Activated CD4-positive, alpha-beta memory T cell treated with anti-CD3 and anti-CD28 coated beads, Interleukin-2, amount 10 ng/mL, durations not matched to agents 7 days and 5 days (primary cell): ENCODE data around the gene TP53. TPM values are rescaled to one million over a fixed set of nuclear protein-coding genes. Genes with fewer than 3 reads are reported as not detected.

Experiments used
- CTCF ChIA-PET: fragments of 350-600 bp; sonication (Branson Sonifier 250); formaldehyde crosslinking; loops from one replicate; lab custom pipeline; 2021; ENCODE audit warnings: antibody characterized with exemption, inconsistent platforms; lab: Charles Lee
- POLR2A ChIA-PET: fragments of 350-600 bp; sonication (Branson Sonifier 250); formaldehyde crosslinking; loops from one replicate; lab custom pipeline; 2021; ENCODE audit warnings: antibody characterized with exemption; lab: Charles Lee
- DNase-seq: peaks from one replicate; pipeline ENCODE4 v3.0.0-alpha.2; 2020
- H3K27ac Mint-ChIP-seq: one replicate; pipeline ENCODE4 v1.8.0; 2021; ENCODE audit warnings: mild to moderate bottlenecking, mixed read lengths
- H3K27me3 Mint-ChIP-seq: one replicate; pipeline ENCODE4 v1.8.0; 2021; ENCODE audit warnings: mixed read lengths
- H3K36me3 Mint-ChIP-seq: one replicate; pipeline ENCODE4 v1.8.0; 2021; ENCODE audit warnings: low read depth, mixed read lengths
- H3K4me1 Mint-ChIP-seq: one replicate; pipeline ENCODE4 v1.8.0; 2021; ENCODE audit warnings: mixed read lengths
- H3K4me3 Mint-ChIP-seq: one replicate; pipeline ENCODE4 v1.8.0; 2021; ENCODE audit warnings: mild to moderate bottlenecking, mixed read lengths
- H3K9me3 Mint-ChIP-seq: one replicate; pipeline ENCODE4 v1.8.0; 2021; ENCODE audit warnings: mixed read lengths
- total RNA-seq, 2 experiments: library from RNA; stranded (reverse); gene quantifications; one replicate each; pipeline ENCODE4 v1.2.3, GENCODE V29; 2021

The TP53 gene
- total RNA-seq: 100 to 1,000 TPM; 123 TPM

GRCh38 chr17:7687072-7687907 is at the start of gene TP53:
Gene TP53 (minus strand): TSS chr17:7687490. CDS start chr17:7676594, 10,896 bp downstream.
- Mint-ChIP-seq H3K36me3 (peaks cover 33% of the 10 kb centered on the region), H3K9me3 (no peaks in the 10 kb centered on the region)
- POLR2A ChIA-PET: interaction anchor here (0.5 to 7.5 kb wide), 76 partner anchors 12 to 1048 kb away, joined by 3 to 129 read pairs (median 6); partner anchors contain the start of genes ACAP1, ATP1B2, CD68 and CNTROB

DNA sequence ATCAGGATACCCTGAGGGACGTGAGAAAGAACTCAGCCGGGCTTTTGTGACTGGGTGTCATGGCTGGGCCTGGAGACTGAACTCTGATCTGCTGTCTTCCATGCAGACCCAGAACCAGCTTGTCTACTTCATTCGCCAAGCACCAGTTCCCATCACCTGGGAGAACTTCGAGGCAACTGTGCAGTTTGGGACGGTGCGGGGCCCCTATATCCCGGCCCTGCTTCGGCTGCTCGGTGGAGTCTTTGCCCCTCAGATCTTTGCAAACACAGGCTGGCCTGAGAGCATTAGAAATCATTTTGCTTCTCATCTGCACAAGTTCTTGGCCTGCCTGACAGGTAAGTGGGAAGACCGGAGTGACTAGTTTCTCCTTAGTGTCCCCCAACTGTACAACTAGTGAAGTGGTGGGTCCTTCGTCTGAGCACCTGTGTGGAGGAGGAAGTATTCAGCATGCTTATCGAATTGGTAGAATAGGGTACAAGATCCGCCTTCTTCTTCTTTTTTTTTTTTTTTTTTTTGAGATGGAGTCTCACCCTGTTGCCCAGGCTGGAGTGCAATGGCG is 45.8 kb upstream of the TP53 start:
- no peaks in the 10 kb centered on the region for H3K36me3 Mint-ChIP-seq
- CTCF ChIA-PET: no interaction called here

More at GRCh38 chr17:7687072-7687907, at the start of gene TP53:
- no peaks in the 10 kb centered on the region for H3K27me3 Mint-ChIP-seq
- H3K4me1 Mint-ChIP-seq: peaks cover 39% of the 10 kb centered on the region
- CTCF ChIA-PET: interaction anchor here (0.5 to 5.5 kb wide), 42 partner anchors 8 to 641 kb away, joined by 3 to 56 read pairs (median 5); partner anchors contain the start of genes ATP1B2, CD68, CNTROB and DNAH2
- H3K27ac Mint-ChIP-seq: peak within 1 kb of the TSS; percentile 96
- peak within 1 kb of the TSS; percentile 94 for H3K4me3 Mint-ChIP-seq
- peak; percentile 91 for DNase-seq

GRCh38 chr17:7729816-7730215 is 42.5 kb upstream of the TP53 start:
- H3K36me3 Mint-ChIP-seq: no peaks in the 10 kb centered on the region
- no peak for DNase-seq
- POLR2A ChIA-PET: interaction anchor here (0.6 kb wide), 1 partner anchor 12 kb away, joined by 3 read pairs; the partner anchor contains the start of gene DNAH2
- peaks cover 22% of the 10 kb centered on the region for H3K27me3 Mint-ChIP-seq
- no peaks in the 10 kb centered on the region for H3K4me1 Mint-ChIP-seq
- no peak overlapping the region for H3K27ac Mint-ChIP-seq
- H3K9me3 Mint-ChIP-seq: no peaks in the 10 kb centered on the region
- H3K4me3 Mint-ChIP-seq: no peak overlapping the region
- CTCF ChIA-PET: interaction anchor here (1.3 kb wide), 1 partner anchor 14 kb away, joined by 6 read pairs; no protein-coding TSS in a partner anchor

More for the DNA sequence above, 45.8 kb upstream of the TP53 start:
- Mint-ChIP-seq H3K27me3 (peaks cover 26% of the 10 kb centered on the region), H3K4me3 (no peak overlapping the region), H3K9me3 (no peaks in the 10 kb centered on the region), H3K27ac (no peak overlapping the region), H3K4me1 (no peaks in the 10 kb centered on the region)
- DNase-seq: no peak
- POLR2A ChIA-PET: no interaction called here

DNA sequence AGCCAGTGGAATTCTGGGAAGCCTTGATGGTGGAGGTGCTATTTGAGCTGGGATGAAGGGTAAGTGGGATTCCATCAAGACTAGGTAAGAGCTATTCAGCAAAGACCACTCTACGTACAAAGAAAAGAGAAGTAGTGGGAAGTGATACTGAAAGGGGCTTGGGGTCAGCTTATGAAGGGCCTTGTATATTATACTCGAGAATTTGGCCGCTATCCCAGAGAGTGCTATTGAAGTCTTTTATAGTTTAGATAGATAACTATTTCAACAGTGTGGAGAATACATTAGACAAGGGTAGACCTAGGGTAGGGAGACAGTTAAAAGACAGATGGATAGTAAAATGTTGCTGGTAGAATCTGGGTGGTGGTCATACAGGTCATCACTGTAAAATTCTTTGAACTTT is 40.6 kb upstream of the TP53 start:
- no peak for DNase-seq
- Mint-ChIP-seq H3K9me3 (no peaks in the 10 kb centered on the region), H3K27ac (no peak overlapping the region), H3K4me3 (no peak overlapping the region), H3K36me3 (no peaks in the 10 kb centered on the region), H3K27me3 (peaks cover 24% of the 10 kb centered on the region), H3K4me1 (no peaks in the 10 kb centered on the region)
- POLR2A ChIA-PET: no interaction called here
- CTCF ChIA-PET: no interaction called here

GRCh38 chr17:7721612-7722011 is 34.3 kb upstream of the TP53 start:
- Mint-ChIP-seq H3K4me3 (no peak overlapping the region), H3K27me3 (peaks cover 51% of the 10 kb centered on the region)
- POLR2A ChIA-PET: no interaction called here

DNA sequence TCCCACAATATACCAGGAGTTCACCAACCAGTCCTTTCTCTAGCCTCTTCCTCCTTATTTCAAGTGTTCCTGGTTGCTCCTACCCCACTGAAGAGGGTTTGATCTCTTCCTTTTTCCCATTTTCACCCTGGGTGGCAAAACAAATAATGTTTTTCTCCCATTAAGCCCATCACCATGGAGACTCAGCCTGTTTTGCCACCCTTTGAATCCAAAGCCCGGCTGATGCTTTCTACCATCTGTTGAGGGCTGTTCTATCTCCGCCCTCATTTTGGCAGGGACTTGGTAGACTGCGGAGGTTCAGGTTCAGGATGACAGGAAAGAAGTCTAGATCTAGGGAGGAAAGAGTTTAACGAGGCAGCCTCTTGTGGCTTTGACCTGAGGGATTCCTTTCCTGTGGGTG is 32.8 kb upstream of the TP53 start:
- ChIA-PET CTCF (interaction anchor here (0.7 to 0.9 kb wide), 2 partner anchors 9 to 23 kb away, joined by 3 read pairs; no protein-coding TSS in a partner anchor), POLR2A (no interaction called here)
- DNase-seq: no peak
- H3K27me3 Mint-ChIP-seq: peaks cover 64% of the 10 kb centered on the region
- no peak overlapping the region for H3K4me3 Mint-ChIP-seq
- H3K4me1 Mint-ChIP-seq: peaks cover 23% of the 10 kb centered on the region
- H3K36me3 Mint-ChIP-seq: no peaks in the 10 kb centered on the region
- no peaks in the 10 kb centered on the region for H3K9me3 Mint-ChIP-seq
- H3K27ac Mint-ChIP-seq: no peak overlapping the region

More at GRCh38 chr17:7721612-7722011, 34.3 kb upstream of the TP53 start:
- H3K9me3 Mint-ChIP-seq: no peaks in the 10 kb centered on the region
- H3K36me3 Mint-ChIP-seq: no peaks in the 10 kb centered on the region
- H3K27ac Mint-ChIP-seq: no peak overlapping the region
- DNase-seq: no peak
- peaks cover 19% of the 10 kb centered on the region for H3K4me1 Mint-ChIP-seq
- CTCF ChIA-PET: no interaction called here

DNA sequence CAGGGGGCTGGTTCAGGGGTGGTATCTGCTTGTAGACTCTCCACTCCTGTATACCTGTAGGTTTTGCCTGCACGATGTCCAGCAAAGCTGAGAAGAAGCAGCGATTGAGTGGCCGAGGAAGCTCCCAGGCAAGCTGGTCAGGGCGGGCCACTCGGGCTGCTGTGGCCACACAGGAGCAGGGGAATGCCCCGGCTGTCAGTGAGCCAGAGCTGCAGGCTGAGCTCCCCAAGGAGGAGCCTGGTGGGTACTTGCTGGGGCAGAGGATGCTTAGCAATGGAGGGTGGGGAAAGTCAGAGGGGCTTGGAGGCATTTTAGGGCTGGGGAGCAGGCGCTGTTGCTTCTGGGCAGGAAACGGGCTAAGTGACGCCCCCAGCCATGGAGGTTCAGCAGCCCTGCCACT is 32.4 kb upstream of the TP53 start:
- CTCF ChIA-PET: no interaction called here

DNA sequence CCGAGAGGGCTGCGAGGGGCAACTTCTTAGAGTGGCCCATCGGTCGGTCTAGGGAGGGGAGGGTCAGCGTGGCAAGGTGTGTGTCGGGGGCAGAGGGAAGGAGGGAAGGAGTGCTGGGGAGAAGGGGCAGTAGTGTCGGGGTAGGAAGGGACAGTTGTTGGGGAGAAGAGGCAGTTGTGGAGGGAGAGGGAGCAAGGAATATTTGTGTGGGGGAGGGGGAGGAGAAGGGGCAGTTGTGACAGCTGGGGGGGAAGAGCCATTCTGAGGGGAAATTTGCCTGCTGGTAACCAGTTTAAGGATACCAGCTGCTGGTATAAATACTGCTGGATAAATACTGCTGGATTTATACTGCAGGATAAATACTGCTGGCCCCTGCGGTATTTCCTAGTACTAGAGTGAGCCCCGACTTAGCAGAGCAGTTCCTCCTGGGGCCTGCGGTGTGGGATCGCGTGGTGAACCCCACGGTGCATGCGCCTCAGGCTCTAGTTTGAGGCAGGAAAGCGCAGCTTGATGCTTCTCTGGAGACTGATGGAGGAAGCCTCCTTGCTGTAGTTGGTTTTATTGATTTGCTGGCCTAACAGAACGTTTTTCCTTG is 30.6 kb upstream of the TP53 start:
- no peaks in the 10 kb centered on the region for H3K36me3 Mint-ChIP-seq
- no peak overlapping the region for H3K27ac Mint-ChIP-seq
- ChIA-PET POLR2A (interaction anchor here (0.6 to 1.2 kb wide), 3 partner anchors 12 to 31 kb away, joined by 3 to 4 read pairs (median 3); partner anchors contain the start of genes TP53 and WRAP53), CTCF (interaction anchor here (1.2 kb wide), 1 partner anchor 30 kb away, joined by 5 read pairs; the partner anchor contains the start of genes TP53 and WRAP53)
- no peaks in the 10 kb centered on the region for H3K9me3 Mint-ChIP-seq
- H3K4me1 Mint-ChIP-seq: peaks cover 26% of the 10 kb centered on the region
- peaks cover 75% of the 10 kb centered on the region for H3K27me3 Mint-ChIP-seq
- H3K4me3 Mint-ChIP-seq: peak overlapping the region; percentile 70
- DNase-seq: peak; percentile 74

More for the DNA sequence above, 32.4 kb upstream of the TP53 start:
- Mint-ChIP-seq H3K9me3 (no peaks in the 10 kb centered on the region), H3K27ac (no peak overlapping the region), H3K4me1 (peaks cover 23% of the 10 kb centered on the region), H3K36me3 (no peaks in the 10 kb centered on the region), H3K4me3 (no peak overlapping the region), H3K27me3 (peaks cover 67% of the 10 kb centered on the region)
- DNase-seq: no peak
- POLR2A ChIA-PET: no interaction called here

DNA sequence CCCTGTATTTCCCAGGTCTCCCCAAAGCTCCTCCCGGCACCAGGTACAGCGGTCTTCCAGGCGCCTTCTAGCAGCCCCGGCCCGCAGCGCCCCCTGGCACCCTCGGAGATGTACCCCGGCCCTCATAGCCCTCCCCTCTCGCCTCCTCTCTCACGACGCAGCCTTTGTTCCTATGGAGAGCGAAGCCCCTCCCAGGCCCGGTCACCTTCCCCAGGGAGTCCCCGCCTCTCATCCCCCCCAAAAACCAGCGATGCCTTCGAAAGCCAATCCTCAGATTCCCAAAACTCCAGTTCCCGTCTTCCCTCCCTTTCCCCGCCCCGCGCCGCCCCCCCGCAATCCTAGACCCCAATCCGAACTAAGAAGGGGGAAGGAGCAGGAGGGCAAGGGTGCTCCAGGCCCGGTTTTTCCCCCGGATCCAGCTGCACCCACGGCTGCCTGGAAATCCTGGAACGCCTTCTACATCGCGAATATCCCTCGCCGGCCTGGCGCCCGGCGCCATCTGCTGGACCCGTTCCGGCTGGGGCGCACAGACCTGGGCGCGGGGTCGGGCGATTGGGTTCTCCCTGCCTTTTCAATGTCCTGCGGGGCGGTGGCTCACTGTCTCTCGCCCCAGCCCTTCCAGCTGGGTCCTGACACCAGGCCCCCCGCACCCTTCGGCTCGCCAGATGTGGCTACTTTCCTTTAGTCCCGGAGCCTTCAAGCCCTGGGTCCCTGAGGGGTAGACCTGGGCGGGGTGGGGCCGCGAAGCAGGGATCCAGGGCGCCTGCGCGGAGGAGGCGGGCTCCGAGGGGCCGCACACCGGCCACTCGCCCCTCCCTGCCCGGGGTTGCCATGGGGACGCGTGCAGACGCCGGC is 29.8 kb upstream of the TP53 start, which contains the start of gene DNAH2:
Gene DNAH2 (plus strand): TSS at position 844 of the 855 bp plus-strand sequence. CDS start 1,991 bp downstream, outside the sequence.
- Mint-ChIP-seq H3K27me3 (peaks cover 77% of the 10 kb centered on the region), H3K4me3 (peak within 1 kb of the TSS; percentile 70), H3K4me1 (peaks cover 26% of the 10 kb centered on the region), H3K9me3 (no peaks in the 10 kb centered on the region), H3K27ac (no peak within 1 kb of the TSS), H3K36me3 (no peaks in the 10 kb centered on the region)
- DNase-seq: peak; percentile 48
- ChIA-PET CTCF (interaction anchor here (0.6 to 1.2 kb wide), 3 partner anchors 29 to 132 kb away, joined by 3 to 5 read pairs (median 3); partner anchors contain the start of genes TP53 and WRAP53), POLR2A (interaction anchor here (0.6 to 1.2 kb wide), 4 partner anchors 13 to 66 kb away, joined by 3 to 4 read pairs (median 3); partner anchors contain the start of genes ATP1B2, TP53 and WRAP53)

DNA sequence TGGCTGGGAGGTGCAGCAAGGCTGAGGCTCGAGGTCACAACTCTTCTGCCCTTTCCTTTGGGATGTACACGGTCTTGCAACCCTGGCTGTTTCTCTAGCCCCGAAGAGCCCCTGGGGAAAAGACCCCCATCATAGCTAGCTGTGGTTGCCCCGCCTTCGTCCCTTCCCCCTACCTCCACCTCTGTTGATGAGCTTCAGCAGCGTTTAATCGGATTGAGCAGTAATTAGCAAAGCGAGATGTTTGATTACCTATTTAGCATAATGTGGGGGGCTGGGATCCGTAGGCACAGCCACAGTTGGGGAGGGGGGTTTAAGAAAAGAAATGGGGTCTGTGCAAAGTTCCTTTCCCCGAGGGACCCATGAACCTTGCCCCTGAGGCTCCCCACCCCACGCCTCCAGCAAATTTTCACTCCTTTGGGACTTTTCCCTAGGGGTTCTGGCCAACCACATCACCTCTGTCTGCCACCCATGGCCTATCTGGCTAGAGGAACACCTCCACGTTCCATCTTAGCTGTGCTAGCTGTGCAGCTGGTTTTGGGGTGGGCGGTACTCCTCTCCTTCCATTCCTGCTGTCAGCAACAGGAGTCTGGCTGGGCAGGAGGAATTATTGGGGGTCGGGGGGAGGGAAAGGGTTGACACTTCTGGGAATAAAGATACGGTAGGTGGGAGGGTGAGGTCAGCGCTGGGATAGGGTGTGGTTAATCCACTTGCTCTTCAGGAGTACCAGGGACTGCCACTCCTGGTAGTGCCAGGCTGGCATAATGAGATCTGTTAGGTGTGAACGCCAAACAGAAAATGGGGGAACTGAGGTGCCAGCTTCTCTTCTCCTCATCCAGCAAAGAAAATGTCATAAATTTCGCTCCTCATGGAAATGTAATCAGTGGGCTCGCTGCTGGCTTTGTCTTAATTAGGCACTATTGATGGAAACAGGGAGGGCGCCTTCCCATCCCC is 28.9 kb upstream of the TP53 start:
- no peaks in the 10 kb centered on the region for H3K9me3 Mint-ChIP-seq
- ChIA-PET POLR2A (interaction anchor here (0.9 to 1.2 kb wide), 2 partner anchors 28 to 65 kb away, joined by 3 to 4 read pairs; partner anchors contain the start of genes ATP1B2 and WRAP53), CTCF (interaction anchor here (1.5 kb wide), 1 partner anchor 31 kb away, joined by 3 read pairs; no protein-coding TSS in a partner anchor)
- no peaks in the 10 kb centered on the region for H3K36me3 Mint-ChIP-seq
- H3K27me3 Mint-ChIP-seq: peaks cover 77% of the 10 kb centered on the region
- no peak overlapping the region for H3K27ac Mint-ChIP-seq
- peak overlapping the region; percentile 70 for H3K4me3 Mint-ChIP-seq
- H3K4me1 Mint-ChIP-seq: peaks cover 30% of the 10 kb centered on the region
- no peak for DNase-seq
